PC-3 (cell line): ENCODE measurements around the gene PRRT1B. TPM values are rescaled to one million over a fixed set of nuclear protein-coding genes. Genes with fewer than 3 reads are reported as not detected.

Experiments
- ATAC-seq: fragments of 200-7000 bp; cut with Tn5 transposase; 2 replicates; pipeline ENCODE4 v1.9.1; 2020; ENCODE audit warnings: mild to moderate bottlenecking, moderate library complexity
- BruUV-seq: library from RNA; stranded (reverse); fragments of 400-500 nt; replicated peaks from 2 replicates; lab custom pipeline; 2021; lab: Mats Ljungman, UMichigan
- CTCF ChIA-PET: fragments of 300-600 bp; sonication (Branson Sonifier 250); formaldehyde crosslinking; loops from one replicate; lab custom pipeline; 2022; ENCODE audit warnings: antibody characterized with exemption; lab: Charles Lee
- POLR2A ChIA-PET: fragments of 300-600 bp; sonication (Branson Sonifier 250); formaldehyde crosslinking; loops from one replicate; lab custom pipeline; 2022; ENCODE audit warnings: antibody characterized with exemption; ENCODE audit not compliant: unreplicated experiment; lab: Charles Lee
- DNase-seq: peaks from one replicate; pipeline ENCODE4 v3.0.0-alpha.2; 2015
- H2AFZ ChIP-seq: fragments of 300-600 bp; sonication (generic); 2 replicates; pipeline ENCODE4 v1.6.0; 2016; ENCODE audit warnings: antibody characterized with exemption, low read length
- H3F3A ChIP-seq: fragments of 300-600 bp; sonication (generic); one replicate; pipeline ENCODE4 v1.6.0; 2017; ENCODE audit warnings: antibody characterized with exemption, low read length, control low read depth, mild to moderate bottlenecking; ENCODE audit not compliant: unreplicated experiment
- H3K27ac ChIP-seq: fragments of 300-600 bp; sonication (generic); 2 replicates; pipeline ENCODE4 v1.5.1; 2016; ENCODE audit warnings: mild to moderate bottlenecking, low read length
- H3K27me3 ChIP-seq: fragments of 300-600 bp; sonication (generic); 2 replicates; pipeline ENCODE4 v1.6.1; 2016; ENCODE audit warnings: low read length, mixed read lengths
- H3K36me3 ChIP-seq: fragments of 300-600 bp; sonication (generic); 2 replicates; pipeline ENCODE4 v1.6.1; 2016; ENCODE audit warnings: low read depth, mixed run types, low read length, mixed read lengths
- H3K4me1 ChIP-seq: fragments of 300-600 bp; sonication (generic); 2 replicates; pipeline ENCODE4 v1.5.1; 2016; ENCODE audit warnings: low read length; ENCODE audit not compliant: insufficient read depth
- H3K4me2 ChIP-seq: fragments of 300-600 bp; sonication (generic); 2 replicates; pipeline ENCODE4 v1.6.0; 2016; ENCODE audit warnings: low read length
- H3K4me3 ChIP-seq: fragments of 300-600 bp; sonication (generic); 2 replicates; pipeline ENCODE4 v1.5.1; 2016; ENCODE audit warnings: mild to moderate bottlenecking, low read length, mixed read lengths
- H3K79me2 ChIP-seq: fragments of 300-600 bp; sonication (generic); 2 replicates; pipeline ENCODE4 v1.6.1; 2017; ENCODE audit warnings: low read length, mixed read lengths
- H3K9ac ChIP-seq: fragments of 300-600 bp; sonication (generic); 2 replicates; pipeline ENCODE4 v1.6.0; 2016; ENCODE audit warnings: mild to moderate bottlenecking, low read length
- H3K9me2 ChIP-seq: fragments of 300-600 bp; sonication (generic); replicated peaks from 2 replicates; pipeline ENCODE4 v1.6.1; 2016; ENCODE audit warnings: mixed run types, low read length, mixed read lengths
- H3K9me3 ChIP-seq: fragments of 300-600 bp; sonication (generic); 2 replicates; pipeline ENCODE4 v1.6.1; 2016; ENCODE audit warnings: low read length, mixed read lengths
- H4K20me1 ChIP-seq: fragments of 300-600 bp; sonication (generic); 2 replicates; pipeline ENCODE4 v1.6.1; 2016; ENCODE audit warnings: low read length, mixed read lengths
- EZH2 ChIP-seq: fragments of 300-600 bp; sonication (generic); IDR thresholded peaks from one replicate; pipeline ENCODE4 v1.6.1; 2017; ENCODE audit warnings: antibody characterized with exemption, mild to moderate bottlenecking, low read length; ENCODE audit not compliant: unreplicated experiment
- EZH2phosphoT487 ChIP-seq: fragments of 300-600 bp; sonication (generic); IDR thresholded peaks from 2 replicates; pipeline ENCODE4 v1.6.1; 2018; ENCODE audit warnings: mild to moderate bottlenecking, antibody characterized with exemption, low read length, borderline replicate concordance
- intact Hi-C: fragments of 100-400 bp; cut with micrococcal nuclease; formaldehyde crosslinking; loops from 2 replicates; pipeline ENCODE4 v1.9.0; 2023
- total RNA-seq: library from RNA; depleted of rRNA; stranded (reverse); fragments of >200 nt; gene quantifications from 2 replicates; pipeline ENCODE4 v1.2.3, GENCODE V29; 2014; rRNA removed
- TF ChIP-seq, protein P1 (sequence below): fragments of 300-600 bp; sonication (generic); conservative IDR thresholded peaks from 2 replicates; pipeline ENCODE4 v1.5.1; 2017; ENCODE audit warnings: antibody characterized with exemption, low read depth, mild to moderate bottlenecking, low read length

PRRT1B gene
- total RNA-seq, 1 experiment from 2014 or later: not detected

DNA sequence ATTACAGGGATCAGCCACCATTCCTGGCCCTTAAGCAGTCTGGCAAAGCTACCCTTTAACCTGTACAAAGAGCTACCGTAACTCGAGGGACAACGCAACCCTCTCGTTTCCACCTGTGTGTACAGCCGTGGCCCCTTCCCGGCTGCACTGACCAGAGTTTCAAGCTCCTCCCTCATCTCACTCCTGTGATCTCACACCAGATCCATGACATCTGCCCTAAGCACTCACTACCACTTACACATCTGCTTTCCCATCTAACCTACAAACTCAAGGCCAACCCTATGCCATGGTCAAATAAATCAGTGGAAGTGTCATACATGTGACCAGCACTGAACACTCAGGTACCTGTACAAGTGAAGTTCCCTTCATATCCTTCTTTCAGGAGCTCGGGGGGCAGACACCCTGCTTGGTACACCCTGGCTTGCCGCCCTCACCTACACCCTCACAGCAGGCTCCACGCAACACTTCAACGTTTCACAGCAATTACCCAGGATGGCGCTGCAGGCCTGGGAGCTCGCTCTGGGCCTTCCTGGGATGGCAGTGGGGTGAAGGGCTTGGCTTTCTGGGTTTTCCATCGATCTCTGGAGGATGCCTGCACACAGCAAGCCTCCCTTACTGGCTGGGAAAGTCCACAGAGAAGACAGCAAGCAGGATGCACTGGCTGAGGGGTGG lies 61.7 kb downstream of the PRRT1B start:
- Histone ChIP-seq H3K4me2 (no peak overlapping the region), H3F3A (no peaks in the 10 kb centered on the region), H4K20me1 (no peaks in the 10 kb centered on the region), H3K9me3 (no peaks in the 10 kb centered on the region), H3K27me3 (no peaks in the 10 kb centered on the region), H3K36me3 (no peaks in the 10 kb centered on the region), H3K4me3 (no peak overlapping the region), H2AFZ (no peak overlapping the region), H3K9me2 (no peaks in the 10 kb centered on the region), H3K79me2 (no peaks in the 10 kb centered on the region), H3K9ac (no peak overlapping the region), H3K27ac (no peak overlapping the region), H3K4me1 (peaks cover 16% of the 10 kb centered on the region)
- BruUV-seq: no TSS peak
- intact Hi-C loops: loop anchor here (5.0 kb wide), 1 partner anchor 130 kb away; no protein-coding TSS in a partner anchor
- ATAC-seq (no peak), DNase-seq (no peak)
- no peak for TF ChIP-seq EZH2
- no peak for TF ChIP-seq EZH2phosphoT487
- TF ChIP-seq, protein P1, sequence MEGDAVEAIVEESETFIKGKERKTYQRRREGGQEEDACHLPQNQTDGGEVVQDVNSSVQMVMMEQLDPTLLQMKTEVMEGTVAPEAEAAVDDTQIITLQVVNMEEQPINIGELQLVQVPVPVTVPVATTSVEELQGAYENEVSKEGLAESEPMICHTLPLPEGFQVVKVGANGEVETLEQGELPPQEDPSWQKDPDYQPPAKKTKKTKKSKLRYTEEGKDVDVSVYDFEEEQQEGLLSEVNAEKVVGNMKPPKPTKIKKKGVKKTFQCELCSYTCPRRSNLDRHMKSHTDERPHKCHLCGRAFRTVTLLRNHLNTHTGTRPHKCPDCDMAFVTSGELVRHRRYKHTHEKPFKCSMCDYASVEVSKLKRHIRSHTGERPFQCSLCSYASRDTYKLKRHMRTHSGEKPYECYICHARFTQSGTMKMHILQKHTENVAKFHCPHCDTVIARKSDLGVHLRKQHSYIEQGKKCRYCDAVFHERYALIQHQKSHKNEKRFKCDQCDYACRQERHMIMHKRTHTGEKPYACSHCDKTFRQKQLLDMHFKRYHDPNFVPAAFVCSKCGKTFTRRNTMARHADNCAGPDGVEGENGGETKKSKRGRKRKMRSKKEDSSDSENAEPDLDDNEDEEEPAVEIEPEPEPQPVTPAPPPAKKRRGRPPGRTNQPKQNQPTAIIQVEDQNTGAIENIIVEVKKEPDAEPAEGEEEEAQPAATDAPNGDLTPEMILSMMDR: no peak
- POLR2A ChIA-PET: no interaction called here
- CTCF ChIA-PET: no interaction called here

DNA sequence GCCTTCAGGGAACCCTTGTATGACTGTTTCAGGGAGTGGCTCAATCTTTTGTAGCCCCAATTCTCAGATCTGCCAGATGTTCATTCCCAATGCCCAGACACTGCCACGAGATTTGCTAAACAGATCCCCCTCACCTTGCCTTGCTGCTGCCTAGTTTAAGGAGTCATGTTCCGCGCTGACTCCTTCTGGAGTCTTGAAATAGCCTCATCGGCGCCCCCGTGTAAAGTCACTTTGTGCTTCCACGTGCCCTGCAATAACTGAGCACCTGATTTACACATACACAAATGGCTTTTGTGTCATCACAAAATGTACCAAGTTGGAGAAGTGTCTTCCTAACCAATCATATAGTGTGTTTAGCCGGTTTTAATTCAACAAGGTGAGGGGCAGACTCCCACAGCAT lies 62.3 kb downstream of the PRRT1B start:
- Histone ChIP-seq H3K36me3 (no peaks in the 10 kb centered on the region), H3K9ac (no peak overlapping the region), H3K4me2 (no peak overlapping the region), H3K79me2 (no peaks in the 10 kb centered on the region), H3K4me3 (no peak overlapping the region), H3K27me3 (no peaks in the 10 kb centered on the region), H3K9me2 (no peaks in the 10 kb centered on the region), H4K20me1 (no peaks in the 10 kb centered on the region), H3K9me3 (no peaks in the 10 kb centered on the region), H2AFZ (no peak overlapping the region), H3K27ac (no peak overlapping the region), H3F3A (no peaks in the 10 kb centered on the region), H3K4me1 (peaks cover 16% of the 10 kb centered on the region)
- no TSS peak for BruUV-seq
- ChIA-PET POLR2A (no interaction called here), CTCF (no interaction called here)
- TF ChIP-seq, protein P1: no peak
- no peak for TF ChIP-seq EZH2phosphoT487
- TF ChIP-seq EZH2: no peak
- DNase-seq (no peak), ATAC-seq (no peak)
- intact Hi-C loops: loop anchor here (5.0 kb wide), 1 partner anchor 130 kb away; no protein-coding TSS in a partner anchor

DNA sequence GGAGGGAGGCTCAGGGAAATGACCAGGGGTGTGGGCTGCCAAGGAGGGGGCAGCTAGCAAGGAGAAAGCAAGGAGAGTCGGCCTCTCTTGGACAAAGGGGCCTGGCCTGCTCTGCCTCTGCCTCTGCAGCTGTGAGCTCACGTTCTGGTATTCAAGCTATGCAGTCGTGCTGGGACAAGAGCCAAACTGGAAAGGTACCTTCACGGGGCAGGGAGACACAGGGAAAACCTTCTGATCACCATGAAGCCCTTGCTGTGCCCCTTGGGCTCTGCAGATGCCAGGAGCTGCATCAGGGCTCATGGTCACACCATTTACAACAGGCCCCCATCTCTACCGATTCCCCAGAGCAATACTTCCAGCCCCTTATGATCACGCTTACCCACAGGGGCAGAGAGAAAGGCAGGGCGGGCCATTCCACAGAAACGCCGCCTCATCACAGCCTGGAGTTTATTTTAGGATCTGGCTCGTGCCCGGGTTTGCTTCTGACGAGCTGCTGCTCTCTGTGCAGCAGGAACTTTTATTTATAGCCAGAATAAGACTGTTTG lies 63.2 kb downstream of the PRRT1B start:
- H3K4me2 ChIP-seq: peak overlapping the region; percentile 68
- no peaks in the 10 kb centered on the region for H4K20me1 ChIP-seq
- no peaks in the 10 kb centered on the region for H3F3A ChIP-seq
- POLR2A ChIA-PET: no interaction called here
- no peaks in the 10 kb centered on the region for H3K79me2 ChIP-seq
- peak overlapping the region; percentile 44; the same call in 1 of the 2 replicates for H2AFZ ChIP-seq
- intact Hi-C loops: loop anchor here (5.0 kb wide), 1 partner anchor 129 kb away; no protein-coding TSS in a partner anchor
- CTCF ChIA-PET: interaction anchor here (0.6 kb wide), 1 partner anchor 69 kb away, joined by 7 read pairs; no protein-coding TSS in a partner anchor
- peak overlapping the region; percentile 12; the same call in 1 of the 2 replicates for H3K27ac ChIP-seq
- peak overlapping the region; percentile 5; the same call in 1 of the 2 replicates for H3K4me3 ChIP-seq
- no peaks in the 10 kb centered on the region for H3K36me3 ChIP-seq
- no peak overlapping the region for H3K9ac ChIP-seq
- DNase-seq: peak; percentile 76
- peak; percentile 94 for ATAC-seq
- no peaks in the 10 kb centered on the region for H3K9me2 ChIP-seq
- no peaks in the 10 kb centered on the region for H3K9me3 ChIP-seq
- BruUV-seq: no TSS peak
- no peak for TF ChIP-seq EZH2phosphoT487
- peaks cover 16% of the 10 kb centered on the region for H3K4me1 ChIP-seq
- no peaks in the 10 kb centered on the region for H3K27me3 ChIP-seq

Other genes starting within 250 kb of the PRRT1B start
- gene PRRC2B, start 151.4 kb upstream of the PRRT1B start, total RNA-seq: 46.9 and 64.7 TPM in 2 replicates
- 24.1 and 30.4 TPM in 2 replicates for gene POMT1, start 42.6 kb upstream of the PRRT1B start, total RNA-seq
- 28.2 and 35.1 TPM in 2 replicates for gene UCK1, start 14.3 kb upstream of the PRRT1B start, total RNA-seq
- 25.2 and 38.0 TPM in 2 replicates for gene RAPGEF1, start 194.6 kb downstream of the PRRT1B start, total RNA-seq